Middle frontal gyrus (tissue), 1 donor: ENCODE results near the gene UCK1.

Experiments used
- DNase-seq: peaks from one replicate; pipeline ENCODE4 v3.0.0-alpha.2; 2015; ENCODE audit warnings: low spot score; ENCODE audit errors: extremely low spot score

UCK1 gene

DNA sequence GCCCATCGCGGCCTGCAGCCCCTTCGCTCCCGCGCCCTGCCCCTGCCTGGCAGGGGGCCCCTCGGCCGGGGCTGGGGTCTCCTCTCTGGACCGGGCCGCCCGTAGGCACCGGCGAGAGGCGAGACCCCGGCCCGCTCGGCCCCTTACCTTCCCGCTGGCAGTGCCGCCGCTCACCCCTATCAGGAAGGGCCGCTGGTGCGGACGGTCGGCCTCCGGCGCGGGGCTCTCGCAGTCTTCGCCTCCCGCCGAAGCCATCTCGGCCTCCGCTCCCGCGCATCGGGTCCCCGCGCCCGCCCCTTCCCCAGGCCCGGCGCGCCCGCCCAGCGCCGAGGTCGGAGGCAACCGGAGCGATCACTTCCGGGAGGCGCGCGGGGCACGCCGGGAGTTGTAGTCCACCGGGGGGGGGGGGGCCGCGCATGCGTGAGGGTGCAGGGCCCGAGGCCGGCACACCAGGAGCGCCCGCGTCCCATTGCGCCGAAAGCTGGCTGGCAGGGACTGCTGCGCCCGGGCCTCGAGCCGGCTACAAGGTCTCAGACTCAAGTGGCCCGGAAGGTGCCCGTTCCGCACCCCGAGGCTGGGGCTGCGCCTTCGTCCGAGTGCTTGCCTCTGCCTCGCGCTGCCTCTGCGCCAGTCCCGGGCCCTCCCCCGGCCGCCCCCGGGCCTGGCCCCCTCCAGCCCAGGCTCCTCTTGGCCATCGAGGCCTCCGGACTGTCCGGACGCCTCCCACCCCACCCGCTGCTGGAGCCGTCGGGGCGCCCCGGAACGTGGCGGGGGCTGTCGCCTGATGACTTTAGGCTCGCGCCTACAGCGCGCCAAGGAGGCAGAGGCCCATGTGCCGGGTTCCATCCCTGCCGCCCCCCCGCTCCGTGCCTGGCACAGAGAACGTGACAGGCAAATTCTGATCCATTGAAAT lies at the start of gene UCK1:
Gene UCK1, minus strand, starts transcription at position 344 of the 913 bp plus-strand sequence. Its CDS starts 89 bp downstream, at position 255.
- DNase-seq, result peak; percentile 66

DNA sequence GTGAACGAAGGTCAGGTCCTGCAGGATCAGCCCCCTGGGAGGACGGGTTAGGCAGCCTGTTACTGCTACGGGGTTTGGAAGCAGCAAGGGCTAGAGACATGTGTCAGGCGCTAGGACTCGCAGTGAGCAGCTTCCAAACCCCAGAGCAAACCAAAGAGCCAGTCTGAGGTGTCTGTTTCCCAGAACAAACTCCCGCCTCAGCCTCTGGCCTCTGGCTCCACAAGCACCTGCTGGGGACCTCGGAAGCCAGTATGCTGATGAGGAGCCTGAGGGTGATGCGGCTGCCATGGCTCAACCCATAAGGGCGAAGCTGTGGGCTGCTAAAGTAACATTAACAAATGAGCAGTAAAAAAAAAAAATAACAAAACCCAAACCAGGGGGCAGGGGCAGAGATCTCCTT lies 49.3 kb upstream of the UCK1 start:
- no peak for DNase-seq

- DNase-seq, result no peak
Measured at GRCh38 chr9:131579789-131580211, 48.7 kb upstream of the UCK1 start.

GRCh38 chr9:131578731-131579504 lies 47.9 kb upstream of the UCK1 start:
- DNase-seq, result no peak

GRCh38 chr9:131578021-131578420 lies 47.0 kb upstream of the UCK1 start:
- no peak for DNase-seq

DNA sequence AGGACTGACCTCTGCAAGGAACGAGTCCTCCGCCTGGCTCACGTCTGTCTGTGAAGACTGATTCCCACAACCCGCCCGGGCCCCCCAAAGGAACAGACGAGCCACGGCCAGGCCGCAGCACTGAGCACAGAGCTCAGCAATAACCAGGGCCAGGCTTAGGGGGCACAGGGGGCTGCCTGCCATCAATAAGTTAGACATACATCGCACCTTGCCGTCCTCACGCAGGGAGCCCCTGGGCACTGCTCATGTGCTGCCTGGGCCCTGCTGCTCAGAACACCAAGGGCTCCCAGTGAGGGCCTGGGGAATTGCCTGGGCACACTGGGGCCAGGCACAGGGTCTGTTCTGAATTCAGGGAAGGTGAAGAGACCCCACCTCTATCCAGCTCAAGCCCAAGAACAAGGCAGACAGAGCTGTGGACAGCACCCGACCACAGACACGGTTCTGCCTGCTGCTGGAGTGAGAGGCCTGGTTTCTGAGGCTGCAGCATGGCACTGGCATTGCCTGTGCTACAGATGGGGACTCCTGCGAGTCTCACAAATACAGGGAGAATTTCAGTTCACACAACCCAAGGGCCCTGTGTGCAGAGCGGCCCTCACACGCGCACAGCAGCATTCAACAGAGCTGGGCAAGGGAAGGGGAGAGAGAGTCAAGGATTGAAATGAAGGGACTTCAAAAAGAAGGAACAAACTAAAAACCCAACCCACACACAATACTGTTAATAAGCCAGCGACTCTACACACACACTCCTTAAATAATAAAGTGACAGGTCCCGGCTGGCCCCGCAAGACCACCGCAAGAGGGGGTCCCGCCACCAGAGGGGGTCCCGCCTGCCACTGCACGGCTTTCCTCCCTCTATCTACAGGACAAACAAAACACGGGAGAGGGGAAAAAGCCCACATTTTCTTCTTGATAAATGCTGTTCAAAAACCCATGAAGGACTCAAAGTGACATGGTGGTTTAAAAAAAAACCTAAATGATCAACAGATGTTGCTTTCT lies 46.2 kb upstream of the UCK1 start:
- no peak for DNase-seq

DNA sequence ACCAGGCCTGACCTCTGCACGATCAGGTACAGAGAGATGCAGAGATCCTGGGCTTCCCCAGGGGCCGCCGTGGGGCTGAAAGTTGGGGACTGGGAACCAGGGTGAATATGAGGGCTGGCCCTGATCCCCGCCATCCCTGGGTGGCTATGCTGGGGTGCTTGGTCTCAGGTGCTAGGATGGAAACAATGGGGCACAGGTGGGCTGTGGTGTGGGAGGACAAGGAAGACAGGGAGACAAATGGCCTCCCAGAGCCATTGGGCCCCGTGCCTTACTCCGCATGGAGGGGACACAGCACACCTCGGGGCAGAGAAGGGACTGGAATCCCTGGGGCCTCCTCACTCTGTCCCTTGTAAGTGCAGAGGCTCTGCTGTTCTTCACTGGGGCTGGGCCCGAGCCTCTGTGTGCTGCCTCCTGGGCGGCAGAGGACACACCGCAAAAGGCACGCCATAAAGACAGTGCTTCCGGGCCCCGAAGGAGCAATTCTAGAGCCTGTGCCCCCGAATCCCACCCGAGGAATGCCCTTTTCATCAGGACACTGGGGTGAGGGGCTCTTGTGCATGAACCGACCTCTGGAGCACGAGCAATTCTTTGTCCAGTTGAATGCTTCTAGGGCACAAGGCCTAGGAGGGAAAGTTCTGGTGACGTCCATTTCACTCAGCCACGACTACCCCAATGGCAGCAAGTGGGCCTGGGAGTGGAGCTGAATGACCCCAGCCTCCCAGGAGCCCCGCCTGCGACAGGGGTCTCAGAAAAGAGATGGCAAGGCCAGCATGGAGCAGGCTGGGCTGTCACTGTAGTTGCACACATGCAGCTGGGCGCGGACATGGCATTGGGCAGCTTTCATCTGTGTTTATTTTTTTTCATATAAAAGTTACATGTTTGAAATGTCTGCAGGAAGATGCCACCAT lies 45.1 kb upstream of the UCK1 start:
- no peak for DNase-seq

GRCh38 chr9:131574730-131575640 lies 43.9 kb upstream of the UCK1 start:
- no peak for DNase-seq

- no peak for DNase-seq
Measured at GRCh38 chr9:131567910-131568309, 36.8 kb upstream of the UCK1 start.

DNA sequence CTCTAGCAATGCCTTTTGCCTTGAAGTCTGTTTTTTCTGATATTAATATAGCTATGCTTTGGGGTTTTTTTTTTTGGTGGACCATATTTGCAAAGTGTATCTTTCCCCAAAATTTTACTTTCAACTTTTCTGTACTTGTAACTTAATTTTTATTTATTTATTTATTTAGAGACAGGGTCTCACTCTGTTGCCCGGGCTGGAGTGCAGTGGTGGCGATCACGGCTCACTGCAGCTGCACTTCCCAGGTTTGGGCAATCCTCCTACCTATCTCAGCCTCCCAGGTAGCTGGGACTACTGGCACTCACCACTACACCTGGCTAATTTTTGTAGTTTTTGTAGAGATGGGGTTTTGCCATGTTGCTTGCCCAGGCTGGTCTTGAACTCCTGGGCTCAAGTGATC lies 35.1 kb upstream of the UCK1 start:
- DNase-seq, result no peak

GRCh38 chr9:131565369-131565768 lies 34.3 kb upstream of the UCK1 start:
- no peak for DNase-seq

- no peak for DNase-seq
Measured at GRCh38 chr9:131562032-131562959, 31.2 kb upstream of the UCK1 start.

GRCh38 chr9:131559421-131560000 lies 28.4 kb upstream of the UCK1 start:
- DNase-seq, result no peak

GRCh38 chr9:131557855-131558548 lies 26.9 kb upstream of the UCK1 start:
- DNase-seq, result no peak

DNA sequence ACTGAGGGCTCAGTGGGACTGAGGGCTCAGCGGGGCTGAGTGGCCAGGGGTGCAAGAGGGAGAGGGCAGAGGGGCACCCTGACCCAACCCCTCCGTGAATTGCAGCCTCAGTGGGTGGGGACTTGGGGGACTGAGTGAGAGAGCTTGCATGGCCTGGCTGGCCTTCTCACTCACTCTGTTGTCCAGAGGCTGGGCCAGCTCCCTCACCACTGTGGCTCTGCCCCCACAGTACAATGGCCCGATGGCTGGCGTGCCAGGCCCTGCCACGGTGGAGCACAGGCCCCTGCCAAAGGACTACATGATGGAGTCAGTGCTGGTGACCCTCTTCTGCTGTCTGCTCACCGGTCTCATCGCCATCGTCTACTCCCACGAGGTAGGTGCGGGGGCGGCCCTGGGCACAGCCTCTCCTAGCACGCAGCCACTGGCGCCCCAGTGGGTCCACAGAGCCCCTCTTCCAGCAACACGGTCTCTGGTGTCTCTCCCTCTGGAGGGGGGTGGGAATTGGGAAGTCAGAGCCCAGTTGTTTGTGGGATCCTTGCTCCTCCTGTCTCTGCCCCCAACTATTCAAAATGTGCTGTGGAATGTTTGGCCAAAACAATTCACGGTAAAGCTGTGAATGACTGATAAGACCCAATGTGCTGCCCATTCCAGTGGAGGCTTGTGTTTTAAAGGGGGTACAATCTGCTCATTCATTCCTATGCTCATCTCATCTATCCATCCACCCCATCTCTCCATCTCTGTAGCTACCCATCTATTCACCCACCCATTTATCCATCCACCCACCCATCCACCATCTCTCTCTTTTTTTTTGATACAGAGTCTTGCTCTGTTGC lies 25.0 kb upstream of the UCK1 start:
- no peak for DNase-seq

DNA sequence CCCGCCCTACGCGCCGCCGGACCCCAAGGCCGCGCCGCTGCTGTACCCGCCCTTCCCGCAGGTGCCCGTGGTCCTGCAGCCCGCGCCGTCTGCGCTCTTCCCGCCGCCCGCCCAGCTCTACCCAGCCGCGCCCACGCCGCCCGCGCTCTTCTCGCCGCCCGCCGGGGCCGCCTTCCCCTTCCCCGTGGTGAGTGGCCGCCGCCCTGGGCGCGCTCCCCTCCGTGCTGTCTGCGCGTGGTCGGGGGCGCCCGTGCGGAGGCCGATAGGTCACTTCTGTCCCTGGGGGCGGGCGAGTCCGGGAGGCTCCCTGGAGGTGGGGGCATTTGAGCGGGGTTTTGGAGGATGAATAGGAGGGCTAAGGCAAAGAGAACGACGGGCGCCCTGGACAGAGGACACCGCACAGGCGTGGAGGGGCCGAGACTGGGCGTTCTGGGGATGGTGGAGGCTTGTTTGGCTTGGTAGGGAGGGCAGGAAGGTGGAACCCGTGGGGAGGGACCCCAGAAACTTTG lies 23.8 kb upstream of the UCK1 start:
- DNase-seq, result no peak
